H1 (cell line): ENCODE data around the gene NMNAT3. TPM values are rescaled to one million over a fixed set of nuclear protein-coding genes. Genes with fewer than 3 reads are reported as not detected.

Source experiments
- CHD7 ChIP-seq: fragments of 300-600 bp; sonication (generic); IDR thresholded peaks from 2 replicates; pipeline ENCODE4 v1.7.1; 2012; ENCODE audit warnings: low read length, moderate library complexity, mild to moderate bottlenecking, inconsistent platforms; ENCODE audit not compliant: insufficient replicate concordance
- polyA plus RNA-seq, 7 experiments: library from polyadenylated mRNA; depleted of rRNA in 3 of 7; stranded (reverse) in 5 of 7; unstranded in 2 of 7; fragments of >200 nt in 5 of 7; fragments of 200-250 nt in 2 of 7; gene quantifications; 1 replicate in 5 of 7; 2 replicates in 1 of 7; 4 replicates in 1 of 7; pipeline versions ENCODE4 v1.2.1 to v1.2.3, GENCODE V29; 2011 to 2013; ENCODE audit warnings: missing spikeins in 2 of 7, mixed read lengths in 2 of 7
- total RNA-seq: library from RNA; stranded (reverse); fragmentation: NEBNext Ultra II Directional; extraction: Animal tissue kit (Norgen Biotek cat#: 25700); gene quantifications from 2 replicates; pipeline ENCODE4 v1.2.1, GENCODE V29; 2021

Gene NMNAT3
- total and polyA plus RNA-seq, 2 of the 8 experiments (the other 6 are each of a cell fraction or from before 2014, with no cell fraction given), result 4.2 to 4.3 TPM

GRCh38 chr3:139634111-139634635 is 43.6 kb downstream of the NMNAT3 start (continued):
- no peak for TF ChIP-seq CHD7
